Adrenal gland (tissue), 5 donors: ENCODE data around the gene CPED1.

Source experiments
- CTCF ChIP-seq, 6 experiments: fragments of 450-650 bp in 4 of 6; fragments of 200-600 bp in 2 of 6; sonication (generic) in 1 of 6; IDR thresholded peaks; 1 replicate in 5 of 6; 2 replicates in 1 of 6; pipeline versions ENCODE4 v1.5.1 to v1.8.0; 2016 to 2021; ENCODE audit warnings: antibody characterized with exemption in 6 of 6, mild to moderate bottlenecking in 2 of 6, moderate library complexity in 1 of 6
- POLR2A ChIP-seq, 2 donors: fragments of 450-650 bp; IDR thresholded peaks; one replicate each; pipeline ENCODE4 v1.6.1; 2017; ENCODE audit warnings: antibody characterized with exemption in 2 of 2, mild to moderate bottlenecking in 2 of 2, moderate library complexity in 1 of 2
- donor health status: DM: no; HTN: no; CAD: no.

DNA sequence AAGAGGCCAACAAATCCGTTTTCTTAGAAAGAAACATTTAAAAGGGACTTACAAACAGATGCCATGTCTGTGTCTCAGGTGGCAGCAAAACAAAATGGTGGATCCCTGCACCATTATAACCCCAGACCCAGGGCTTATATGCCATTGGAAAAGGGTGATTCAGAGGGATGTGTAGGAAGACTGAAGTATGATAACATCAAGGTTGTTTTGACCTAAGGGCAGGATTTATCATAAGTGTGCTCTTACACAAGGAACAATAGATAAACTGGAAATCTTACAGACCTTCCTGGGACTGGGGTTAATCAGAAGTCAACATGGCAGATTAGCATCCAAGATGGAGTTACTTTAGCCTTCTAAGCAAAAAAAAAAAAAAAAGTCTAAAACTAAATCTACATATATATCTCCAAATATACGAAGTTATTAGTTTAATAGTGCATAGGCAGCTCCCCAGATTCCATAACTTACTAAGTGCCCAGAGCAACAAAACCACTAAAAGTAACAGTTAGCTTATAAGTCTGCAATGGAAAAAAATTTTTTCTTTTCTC is 306.0 kb downstream of the CPED1 start:
- TF ChIP-seq CTCF (IDR thresholded peaks at IDR 0.05) (no peak), POLR2A (IDR thresholded peaks at IDR 0.05) (no peak)
